ENCODE measurements around the gene NPTX1. TPM values are rescaled to one million over a fixed set of nuclear protein-coding genes. Genes with fewer than 3 reads are reported as not detected.

NPTX1 gene
- total and polyA plus RNA-seq, 3 donors from 2014 or later, result 1.7 to 3.8 (median 3.7) TPM

GRCh38 chr17:80519091-80519781 lies 42.8 kb upstream of the NPTX1 start:
- Histone ChIP-seq H3K27me3 (no peaks in the 10 kb centered on the region), H3K27ac (no peak overlapping the region), H3K9me3 (no peaks in the 10 kb centered on the region), H3K4me1 (peaks cover 13% of the 10 kb centered on the region), H3K4me3 (no peak overlapping the region), H3K36me3 (ENCODE audit: low read depth, missing control alignments) (no peaks in the 10 kb centered on the region)
- 67 to 77% methylated on average over 7 of the region's 7 CpGs for WGBS, 2 donors
- intact Hi-C loops (cut with DNase I; ENCODE audit: low total_unique reads), result no loop called here
- TF ChIP-seq, protein P1, sequence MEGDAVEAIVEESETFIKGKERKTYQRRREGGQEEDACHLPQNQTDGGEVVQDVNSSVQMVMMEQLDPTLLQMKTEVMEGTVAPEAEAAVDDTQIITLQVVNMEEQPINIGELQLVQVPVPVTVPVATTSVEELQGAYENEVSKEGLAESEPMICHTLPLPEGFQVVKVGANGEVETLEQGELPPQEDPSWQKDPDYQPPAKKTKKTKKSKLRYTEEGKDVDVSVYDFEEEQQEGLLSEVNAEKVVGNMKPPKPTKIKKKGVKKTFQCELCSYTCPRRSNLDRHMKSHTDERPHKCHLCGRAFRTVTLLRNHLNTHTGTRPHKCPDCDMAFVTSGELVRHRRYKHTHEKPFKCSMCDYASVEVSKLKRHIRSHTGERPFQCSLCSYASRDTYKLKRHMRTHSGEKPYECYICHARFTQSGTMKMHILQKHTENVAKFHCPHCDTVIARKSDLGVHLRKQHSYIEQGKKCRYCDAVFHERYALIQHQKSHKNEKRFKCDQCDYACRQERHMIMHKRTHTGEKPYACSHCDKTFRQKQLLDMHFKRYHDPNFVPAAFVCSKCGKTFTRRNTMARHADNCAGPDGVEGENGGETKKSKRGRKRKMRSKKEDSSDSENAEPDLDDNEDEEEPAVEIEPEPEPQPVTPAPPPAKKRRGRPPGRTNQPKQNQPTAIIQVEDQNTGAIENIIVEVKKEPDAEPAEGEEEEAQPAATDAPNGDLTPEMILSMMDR (IDR thresholded peaks at IDR 0.05), result no peak
- no peak for TF ChIP-seq POLR2A (IDR thresholded peaks at IDR 0.05)
- DNase-seq, result no peak

GRCh38 chr17:80518392-80518791 lies 42.0 kb upstream of the NPTX1 start:
- no peak for TF ChIP-seq POLR2A (IDR thresholded peaks at IDR 0.05)
- TF ChIP-seq, protein P1 (IDR thresholded peaks at IDR 0.05), result no peak
- H3K27me3 ChIP-seq, result no peaks in the 10 kb centered on the region
- no peaks in the 10 kb centered on the region for H3K36me3 ChIP-seq (ENCODE audit: low read depth, missing control alignments)
- DNase-seq, result no peak
- WGBS, 2 donors, result 69 to 100% methylated on average over 1 of the region's 1 CpG
- no peaks in the 10 kb centered on the region for H3K9me3 ChIP-seq
- H3K4me3 ChIP-seq, result no peak overlapping the region
- H3K4me1 ChIP-seq, result peaks cover 18% of the 10 kb centered on the region
- H3K27ac ChIP-seq, result no peak overlapping the region
- intact Hi-C loops (cut with DNase I; ENCODE audit: low total_unique reads), result no loop called here

GRCh38 chr17:80517641-80518040 lies 41.2 kb upstream of the NPTX1 start:
- Histone ChIP-seq H3K27ac (no peak overlapping the region), H3K36me3 (ENCODE audit: low read depth, missing control alignments) (no peaks in the 10 kb centered on the region), H3K4me1 (peaks cover 22% of the 10 kb centered on the region), H3K4me3 (no peak overlapping the region), H3K9me3 (no peaks in the 10 kb centered on the region), H3K27me3 (no peaks in the 10 kb centered on the region)
- no peak for DNase-seq
- TF ChIP-seq, protein P1 (IDR thresholded peaks at IDR 0.05), result no peak
- no peak for TF ChIP-seq POLR2A (IDR thresholded peaks at IDR 0.05)
- intact Hi-C loops (cut with DNase I; ENCODE audit: low total_unique reads), result no loop called here
- WGBS, 2 donors, result 94 to 96% methylated on average over 3 of the region's 3 CpGs

GRCh38 chr17:80516171-80516932 lies 39.9 kb upstream of the NPTX1 start:
- H3K4me1 ChIP-seq, result peaks cover 27% of the 10 kb centered on the region
- 88 to 90% methylated on average over 17 of the region's 17 CpGs for WGBS, 2 donors
- TF ChIP-seq, protein P1 (IDR thresholded peaks at IDR 0.05), result no peak
- TF ChIP-seq POLR2A (IDR thresholded peaks at IDR 0.05), result no peak
- no peaks in the 10 kb centered on the region for H3K27me3 ChIP-seq
- no peak for DNase-seq
- no peaks in the 10 kb centered on the region for H3K36me3 ChIP-seq (ENCODE audit: low read depth, missing control alignments)
- no peaks in the 10 kb centered on the region for H3K9me3 ChIP-seq
- no peak overlapping the region for H3K27ac ChIP-seq
- no peak overlapping the region for H3K4me3 ChIP-seq
- intact Hi-C loops (cut with DNase I; ENCODE audit: low total_unique reads), result no loop called here
